ENCODE measurements around the gene PRPF6. TPM values are rescaled to one million over a fixed set of nuclear protein-coding genes. Genes with fewer than 3 reads are reported as not detected.

PRPF6 gene
- total RNA-seq, 2 experiments from 2014 or later: 62.3 to 63.1 TPM

GRCh38 chr20:64068386-64069208, 87.7 kb downstream of the PRPF6 start:
- Mint-ChIP-seq H3K4me3 (no peak overlapping the region), H3K9me3 (no peaks in the 10 kb centered on the region), H3K4me1 (ENCODE audit: low read depth) (peaks cover 42% of the 10 kb centered on the region), H3K27me3 (no peaks in the 10 kb centered on the region), H3K36me3 (no peaks in the 10 kb centered on the region), H3K27ac (no peak overlapping the region)
- no peak for DNase-seq
- intact Hi-C loops (cut with micrococcal nuclease): loop anchor here (10.0 kb wide), 3 partner anchors 56 to 534 kb away; partner anchors contain the start of genes DNAJC5 and PTK6
- POLR2A ChIA-PET: no interaction called here
- CTCF ChIA-PET: interaction anchor here (1.0 kb wide), 1 partner anchor 28 kb away, joined by 3 read pairs; no protein-coding TSS in a partner anchor

- Mint-ChIP-seq H3K27ac (no peak overlapping the region), H3K27me3 (no peaks in the 10 kb centered on the region), H3K9me3 (no peaks in the 10 kb centered on the region), H3K4me1 (ENCODE audit: low read depth) (peaks cover 36% of the 10 kb centered on the region), H3K36me3 (no peaks in the 10 kb centered on the region), H3K4me3 (no peak overlapping the region)
- CTCF ChIA-PET: interaction anchor here (1.0 to 1.3 kb wide), 5 partner anchors 10 to 52 kb away, joined by 3 to 8 read pairs (median 4); partner anchors contain the start of gene RGS19
- intact Hi-C loops (cut with micrococcal nuclease): loop anchor here (10.0 kb wide), 3 partner anchors 56 to 534 kb away; partner anchors contain the start of genes DNAJC5 and PTK6
- POLR2A ChIA-PET: no interaction called here
- DNase-seq: no peak
Measured at GRCh38 chr20:64069209-64069613, 88.3 kb downstream of the PRPF6 start.

- ChIA-PET CTCF (interaction anchor here (0.8 to 1.3 kb wide), 5 partner anchors 9 to 52 kb away, joined by 3 to 8 read pairs (median 4); partner anchors contain the start of gene RGS19), POLR2A (interaction anchor here (0.6 to 0.8 kb wide), 2 partner anchors 10 to 939 kb away, joined by 3 read pairs; partner anchors contain the start of genes OPRL1 and RGS19)
- intact Hi-C loops (cut with micrococcal nuclease): loop anchor here (10.0 kb wide), 3 partner anchors 55 to 535 kb away; partner anchors contain the start of genes DNAJC5 and PTK6
- Mint-ChIP-seq H3K4me3 (no peak overlapping the region), H3K27me3 (no peaks in the 10 kb centered on the region), H3K9me3 (no peaks in the 10 kb centered on the region), H3K36me3 (no peaks in the 10 kb centered on the region), H3K27ac (no peak overlapping the region), H3K4me1 (ENCODE audit: low read depth) (peaks cover 30% of the 10 kb centered on the region)
- DNase-seq: peak; percentile 44
Measured at GRCh38 chr20:64069614-64070243, 88.8 kb downstream of the PRPF6 start.

- H3K9me3 Mint-ChIP-seq: no peaks in the 10 kb centered on the region
- DNase-seq: no peak
- H3K27ac Mint-ChIP-seq: no peak overlapping the region
- H3K4me3 Mint-ChIP-seq: no peak overlapping the region
- CTCF ChIA-PET: interaction anchor here (0.8 to 1.3 kb wide), 5 partner anchors 8 to 51 kb away, joined by 3 to 8 read pairs (median 4); partner anchors contain the start of gene RGS19
- no peaks in the 10 kb centered on the region for H3K27me3 Mint-ChIP-seq
- peaks cover under 1% of the 10 kb centered on the region for H3K36me3 Mint-ChIP-seq
- intact Hi-C loops (cut with micrococcal nuclease): no loop called here
- POLR2A ChIA-PET: interaction anchor here (0.6 to 0.8 kb wide), 2 partner anchors 9 to 940 kb away, joined by 3 read pairs; partner anchors contain the start of genes OPRL1 and RGS19
- peaks cover 26% of the 10 kb centered on the region for H3K4me1 Mint-ChIP-seq (ENCODE audit: low read depth)
Measured at GRCh38 chr20:64070244-64070993, 89.5 kb downstream of the PRPF6 start.

DNA sequence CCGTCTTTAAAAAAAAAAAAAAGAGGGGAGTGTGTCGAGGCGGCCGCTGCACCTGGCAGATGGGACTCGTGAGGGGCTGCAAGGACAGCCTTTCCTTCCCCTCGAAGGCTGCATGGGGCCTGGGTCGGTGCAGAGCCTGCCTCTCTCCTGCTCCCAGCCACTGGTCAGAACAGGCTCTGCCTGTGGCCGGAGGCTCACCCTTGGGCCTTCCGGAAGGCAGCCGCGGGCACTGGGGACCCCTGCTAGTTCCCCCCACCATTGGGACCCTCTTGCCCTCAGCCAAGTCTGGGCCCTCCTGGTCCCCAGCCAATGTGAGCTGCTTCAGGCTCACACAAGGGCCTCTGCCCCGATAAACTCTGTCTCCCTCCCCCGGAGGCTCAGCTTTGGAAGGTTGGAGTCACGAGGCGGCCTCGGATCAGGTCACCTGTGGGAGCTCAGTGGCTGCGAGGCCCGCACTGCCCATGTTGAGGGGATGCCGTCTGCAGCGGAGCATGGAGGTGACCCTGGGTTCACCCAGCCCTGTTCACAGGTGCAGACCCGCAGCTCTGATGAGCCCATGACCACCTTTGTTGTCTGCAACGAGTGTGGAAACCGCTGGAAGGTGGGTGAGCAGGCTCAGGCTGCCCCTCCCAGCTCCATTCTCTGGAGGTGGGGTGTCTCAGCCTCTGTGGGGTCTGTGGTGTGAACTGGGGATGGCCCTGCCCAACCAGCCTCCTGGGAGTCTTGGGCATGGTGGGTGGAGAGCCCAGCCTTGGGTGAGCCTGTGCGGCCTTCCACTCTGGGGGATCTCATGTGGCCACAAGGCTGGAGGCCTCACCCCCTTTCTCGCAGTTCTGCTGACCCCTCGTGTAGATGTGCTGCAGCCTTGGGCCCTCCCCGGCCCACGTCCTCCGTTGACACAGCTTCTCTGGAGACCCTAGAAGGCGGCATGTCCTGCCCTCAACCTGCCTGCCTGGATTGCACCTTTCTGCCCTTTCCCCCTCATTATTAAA, 90.7 kb downstream of the PRPF6 start:
- POLR2A ChIA-PET: no interaction called here
- CTCF ChIA-PET: interaction anchor here (1.0 kb wide), 1 partner anchor 30 kb away, joined by 4 read pairs; no protein-coding TSS in a partner anchor
- no peak for DNase-seq
- Mint-ChIP-seq H3K27ac (no peak overlapping the region), H3K4me1 (ENCODE audit: low read depth) (peaks cover 14% of the 10 kb centered on the region), H3K9me3 (no peaks in the 10 kb centered on the region), H3K27me3 (no peaks in the 10 kb centered on the region), H3K4me3 (no peak overlapping the region), H3K36me3 (peaks cover 3% of the 10 kb centered on the region)
- intact Hi-C loops (cut with micrococcal nuclease): no loop called here

- no peak for DNase-seq
- H3K4me1 Mint-ChIP-seq (ENCODE audit: low read depth): peaks cover 9% of the 10 kb centered on the region
- H3K9me3 Mint-ChIP-seq: no peaks in the 10 kb centered on the region
- H3K36me3 Mint-ChIP-seq: peaks cover 3% of the 10 kb centered on the region
- CTCF ChIA-PET: interaction anchor here (1.0 kb wide), 1 partner anchor 29 kb away, joined by 4 read pairs; no protein-coding TSS in a partner anchor
- H3K4me3 Mint-ChIP-seq: no peak overlapping the region
- POLR2A ChIA-PET: no interaction called here
- H3K27me3 Mint-ChIP-seq: no peaks in the 10 kb centered on the region
- H3K27ac Mint-ChIP-seq: no peak overlapping the region
- intact Hi-C loops (cut with micrococcal nuclease): no loop called here
Measured at GRCh38 chr20:64072498-64073063, 91.6 kb downstream of the PRPF6 start.

- no peak for DNase-seq
- POLR2A ChIA-PET: no interaction called here
- intact Hi-C loops (cut with micrococcal nuclease): no loop called here
- no peaks in the 10 kb centered on the region for H3K9me3 Mint-ChIP-seq
- H3K4me3 Mint-ChIP-seq: no peak overlapping the region
- no peaks in the 10 kb centered on the region for H3K27me3 Mint-ChIP-seq
- peaks cover 3% of the 10 kb centered on the region for H3K36me3 Mint-ChIP-seq
- H3K4me1 Mint-ChIP-seq (ENCODE audit: low read depth): peaks cover 8% of the 10 kb centered on the region
- CTCF ChIA-PET: no interaction called here
- no peak overlapping the region for H3K27ac Mint-ChIP-seq
Measured at GRCh38 chr20:64073476-64074183, 92.7 kb downstream of the PRPF6 start.

- H3K4me3 Mint-ChIP-seq: no peak overlapping the region
- no peaks in the 10 kb centered on the region for H3K27me3 Mint-ChIP-seq
- intact Hi-C loops (cut with micrococcal nuclease): no loop called here
- H3K36me3 Mint-ChIP-seq: peaks cover 3% of the 10 kb centered on the region
- DNase-seq: no peak
- H3K4me1 Mint-ChIP-seq (ENCODE audit: low read depth): peaks cover 8% of the 10 kb centered on the region
- no peaks in the 10 kb centered on the region for H3K9me3 Mint-ChIP-seq
- H3K27ac Mint-ChIP-seq: no peak overlapping the region
- ChIA-PET CTCF (no interaction called here), POLR2A (no interaction called here)
Measured at GRCh38 chr20:64074184-64074789, 93.4 kb downstream of the PRPF6 start.

- no peaks in the 10 kb centered on the region for H3K27me3 Mint-ChIP-seq
- peaks cover 3% of the 10 kb centered on the region for H3K36me3 Mint-ChIP-seq
- H3K27ac Mint-ChIP-seq: no peak overlapping the region
- H3K9me3 Mint-ChIP-seq: no peaks in the 10 kb centered on the region
- POLR2A ChIA-PET: no interaction called here
- DNase-seq: no peak
- peaks cover 8% of the 10 kb centered on the region for H3K4me1 Mint-ChIP-seq (ENCODE audit: low read depth)
- intact Hi-C loops (cut with micrococcal nuclease): loop anchor here (5.0 kb wide), 1 partner anchor 182 kb away; the partner anchor contains the start of gene PCMTD2
- no peak overlapping the region for H3K4me3 Mint-ChIP-seq
- CTCF ChIA-PET: interaction anchor here (1.1 kb wide), 1 partner anchor 9 kb away, joined by 3 read pairs; no protein-coding TSS in a partner anchor
Measured at GRCh38 chr20:64074963-64075362, 94.0 kb downstream of the PRPF6 start.

DNA sequence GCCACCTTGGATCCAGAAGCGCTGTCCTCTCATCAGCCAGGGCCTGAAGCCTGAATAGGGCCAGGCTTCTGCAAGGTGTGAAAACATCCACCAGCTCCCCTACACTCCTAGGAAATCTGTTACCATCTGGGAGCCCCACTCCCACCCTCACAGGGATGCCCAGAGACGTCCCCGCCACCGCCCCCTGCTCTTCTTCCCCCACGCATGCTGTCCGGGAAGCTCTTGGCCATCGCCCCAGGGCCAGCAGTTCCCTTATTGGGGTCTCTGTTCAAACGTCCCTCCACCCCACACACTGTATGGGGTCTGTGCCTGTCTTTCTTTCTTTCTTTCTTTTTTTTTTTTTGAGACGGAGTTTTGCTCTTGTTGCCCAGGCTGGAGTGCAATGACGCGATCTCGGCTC, 94.6 kb downstream of the PRPF6 start:
- Mint-ChIP-seq H3K27ac (peak overlapping the region; percentile 38), H3K27me3 (no peaks in the 10 kb centered on the region), H3K4me1 (ENCODE audit: low read depth) (peaks cover 8% of the 10 kb centered on the region), H3K36me3 (peaks cover 3% of the 10 kb centered on the region), H3K4me3 (no peak overlapping the region), H3K9me3 (no peaks in the 10 kb centered on the region)
- CTCF ChIA-PET: interaction anchor here (1.1 kb wide), 1 partner anchor 8 kb away, joined by 3 read pairs; no protein-coding TSS in a partner anchor
- POLR2A ChIA-PET: interaction anchor here (1.7 kb wide), 1 partner anchor 10 kb away, joined by 4 read pairs; no protein-coding TSS in a partner anchor
- intact Hi-C loops (cut with micrococcal nuclease): loop anchor here (5.0 kb wide), 1 partner anchor 182 kb away; the partner anchor contains the start of gene PCMTD2
- DNase-seq: no peak
